OCI-LY7 (cell line): ENCODE measurements around the gene SERINC5.

Experiments used
- CTCF ChIP-seq: fragments of 200-600 bp; sonication (generic); conservative IDR thresholded peaks from 2 replicates; pipeline ENCODE4 v1.5.1; 2014; ENCODE audit warnings: mild to moderate bottlenecking, antibody characterized with exemption, low read length, moderate library complexity, mixed read lengths
- EZH2phosphoT487 ChIP-seq: fragments of 200-600 bp; sonication (generic); IDR thresholded peaks from 2 replicates; pipeline ENCODE4 v1.6.1; 2018; ENCODE audit warnings: low read depth, borderline replicate concordance, mild to moderate bottlenecking, mixed run types, antibody characterized with exemption, low read length, moderate library complexity, mixed read lengths

GRCh38 chr5:80154749-80155148 lies 101.1 kb downstream of the SERINC5 start:
- TF ChIP-seq CTCF (no peak), EZH2phosphoT487 (no peak)
